T-helper 1 cell treated with Interleukin-12 subunit alpha and Interleukin-12 subunit beta and Interleukin-4 antibody, amounts not matched to agents 30 ng/mL and 1 ng/mL, for 36 hours (primary cell): Measurements from ENCODE around the gene CDC45. TPM values are rescaled to one million over a fixed set of nuclear protein-coding genes. Genes with fewer than 3 reads are reported as not detected.
"Not testable (repeated sequence)": the region's sequence is repeated elsewhere in the genome, so short reads cannot be mapped to it uniquely, and the experiment has no call there.

ENCODE experiments used
- intact Hi-C: fragments of 100-400 bp; cut with micrococcal nuclease; formaldehyde crosslinking; loops from one replicate; pipeline ENCODE4 v1.15.1; 2024
- total RNA-seq: library from RNA; stranded (reverse); gene quantifications from 2 replicates; pipeline ENCODE4 v1.2.3, GENCODE V29; 2022

CDC45 gene
- total RNA-seq, 1 donor from 2014 or later: 61.0 TPM

DNA sequence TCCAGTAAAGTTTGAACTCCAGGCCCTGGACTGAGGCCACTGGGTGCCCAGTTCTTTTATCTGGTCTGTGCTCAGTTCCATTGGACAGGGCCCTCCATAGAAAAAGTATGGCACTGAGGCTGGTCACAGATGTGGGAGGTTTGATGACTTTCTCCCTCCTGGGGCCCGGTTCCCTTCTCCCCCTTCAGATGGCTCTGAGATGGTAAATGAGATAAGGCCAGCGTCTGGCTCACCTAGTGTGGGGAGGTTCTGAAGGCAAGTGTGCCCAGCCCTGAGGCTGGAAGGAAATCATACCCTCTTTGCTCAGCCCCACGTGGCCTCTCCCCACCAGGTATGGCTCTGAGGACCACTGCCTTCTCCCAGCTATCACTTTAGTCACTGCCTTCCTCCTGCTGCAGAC, 45.9 kb downstream of the CDC45 start:
- intact Hi-C loops: no loop called here

DNA sequence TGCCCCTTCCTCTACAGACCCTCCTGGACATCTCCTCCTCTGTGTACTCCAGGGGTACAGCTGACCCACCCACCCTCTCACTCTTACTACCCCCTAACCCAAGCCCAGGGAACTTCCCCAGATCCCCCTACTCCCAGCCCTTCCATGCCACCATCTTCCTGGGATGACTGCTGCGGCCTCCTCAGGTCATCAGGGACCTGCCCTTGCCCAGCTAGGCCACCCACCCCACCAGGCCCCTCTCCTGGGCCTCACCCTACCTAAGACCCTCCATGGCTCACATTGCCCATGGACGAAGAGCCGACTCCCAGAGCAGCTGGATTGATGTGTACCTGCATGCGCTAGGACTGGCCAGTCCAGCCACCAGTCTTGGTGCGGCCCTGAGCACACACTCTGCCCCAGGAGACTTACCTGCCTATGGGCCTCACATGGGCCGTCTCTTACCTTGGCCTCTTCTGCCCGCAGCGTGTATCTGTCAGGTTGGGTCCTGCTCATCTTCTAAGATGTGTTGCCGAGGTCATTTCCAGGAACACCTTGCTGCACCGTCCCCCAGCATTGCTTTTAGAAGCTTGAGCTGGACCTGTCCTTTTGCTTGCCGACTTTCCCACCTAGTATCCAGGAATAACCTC, 46.5 kb downstream of the CDC45 start:
- intact Hi-C loops: no loop called here

DNA sequence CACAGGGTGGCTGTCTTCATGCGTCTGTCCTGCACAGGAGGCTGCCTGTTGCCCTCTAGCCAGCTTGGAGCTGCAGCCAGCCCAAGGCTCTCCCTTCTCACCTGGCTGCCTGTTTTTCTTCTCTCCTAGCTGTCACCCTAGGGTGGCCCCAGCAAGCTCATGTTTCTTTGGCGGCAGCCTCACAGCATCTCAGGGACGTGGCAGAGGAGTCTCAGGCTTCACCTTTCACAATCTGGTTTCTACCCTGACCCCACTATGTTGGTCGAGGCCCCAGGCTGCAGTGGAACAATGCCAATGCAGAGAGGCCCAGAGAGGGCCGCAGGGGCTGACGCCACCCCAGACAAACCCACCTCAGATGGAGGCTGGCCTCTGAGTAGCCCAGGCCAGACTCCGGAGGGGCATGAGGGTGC, 47.0 kb downstream of the CDC45 start:
- intact Hi-C loops: no loop called here

DNA sequence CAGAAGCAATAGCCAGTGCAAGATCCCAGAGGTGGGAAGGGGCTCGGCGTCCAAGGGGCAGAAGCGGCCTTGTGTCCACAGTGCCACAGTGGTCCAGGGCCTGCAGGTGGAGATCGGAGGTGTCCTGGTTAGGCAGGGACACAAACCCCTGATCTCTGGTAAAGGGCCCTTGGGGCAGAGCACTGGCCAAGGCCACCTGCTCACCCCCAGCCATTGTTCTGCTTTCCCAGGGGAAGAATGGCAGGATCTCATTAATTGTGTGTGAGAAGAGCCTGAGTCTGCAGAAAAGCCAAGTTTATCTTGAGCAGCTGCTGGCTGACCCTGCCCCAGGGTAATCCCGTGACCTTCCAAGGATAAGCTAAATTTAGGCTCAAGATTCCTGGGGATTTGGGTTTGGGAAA, 47.6 kb downstream of the CDC45 start:
- intact Hi-C loops: no loop called here

DNA sequence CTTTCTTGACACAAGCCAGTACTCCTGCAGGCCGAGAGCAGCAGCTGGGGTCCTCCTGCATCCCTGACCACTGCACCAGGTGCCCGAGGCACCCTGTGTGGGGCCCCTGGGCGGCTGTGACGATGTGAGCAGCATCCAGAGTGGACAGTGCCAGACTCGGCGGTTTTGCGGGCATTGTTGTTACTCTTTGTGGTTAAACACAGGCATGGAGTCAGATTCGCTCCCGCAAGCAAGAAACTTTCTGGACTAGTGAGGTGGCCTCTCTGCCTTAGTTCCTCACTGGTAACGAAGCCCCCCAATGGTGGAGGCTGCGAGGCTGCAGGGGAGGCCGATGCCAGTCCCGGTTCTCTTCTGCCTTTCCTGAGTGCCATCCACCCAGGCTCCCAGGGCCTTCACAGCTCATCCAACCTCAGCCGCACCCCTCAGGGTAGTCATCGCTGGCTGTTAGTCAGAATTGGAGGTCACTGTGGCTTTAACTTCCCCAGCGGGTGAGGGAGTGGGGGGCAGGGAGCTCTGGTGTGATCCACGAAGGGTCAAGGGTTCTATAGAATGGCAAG, 48.2 kb downstream of the CDC45 start:
- intact Hi-C loops: no loop called here

DNA sequence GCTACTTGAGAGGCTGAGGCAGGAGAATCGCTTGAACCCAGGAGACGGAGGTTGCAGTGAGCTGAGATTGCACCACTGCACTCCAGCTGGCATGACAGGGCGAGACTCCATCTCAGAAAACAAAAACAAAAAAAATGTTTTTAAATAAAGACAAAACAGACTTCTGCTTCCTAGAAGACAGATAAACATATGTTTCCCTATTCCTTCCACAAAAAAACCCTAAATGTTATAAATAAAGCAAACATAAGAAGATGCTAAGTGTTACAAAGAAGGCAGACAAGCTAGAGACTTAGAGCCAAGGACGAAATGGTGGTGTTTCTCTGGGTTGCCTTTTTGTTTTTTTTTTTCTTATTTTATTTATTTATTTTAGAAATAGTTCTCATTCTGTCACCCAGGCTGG, 50.1 kb downstream of the CDC45 start:
- intact Hi-C loops: no loop called here

DNA sequence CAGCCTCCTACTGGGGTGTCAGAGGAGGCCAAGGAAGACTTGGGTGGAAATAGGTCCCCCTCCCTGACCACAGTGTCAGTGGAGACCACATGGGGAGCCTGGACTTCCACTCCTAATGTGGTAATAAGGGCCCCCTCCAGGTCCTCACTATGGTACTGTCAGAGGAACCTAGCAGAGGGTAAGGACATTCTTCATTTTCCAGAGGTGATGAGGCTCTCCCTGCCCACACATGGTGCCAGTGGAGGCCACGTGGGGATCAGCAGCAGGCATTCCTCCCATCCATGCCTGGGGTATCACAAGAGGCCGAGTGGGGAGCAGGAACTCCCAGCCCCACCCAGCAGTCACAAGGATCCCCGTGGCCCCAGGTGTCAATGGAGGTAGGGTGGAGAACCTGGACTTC, 51.0 kb downstream of the CDC45 start:
- intact Hi-C loops: no loop called here

DNA sequence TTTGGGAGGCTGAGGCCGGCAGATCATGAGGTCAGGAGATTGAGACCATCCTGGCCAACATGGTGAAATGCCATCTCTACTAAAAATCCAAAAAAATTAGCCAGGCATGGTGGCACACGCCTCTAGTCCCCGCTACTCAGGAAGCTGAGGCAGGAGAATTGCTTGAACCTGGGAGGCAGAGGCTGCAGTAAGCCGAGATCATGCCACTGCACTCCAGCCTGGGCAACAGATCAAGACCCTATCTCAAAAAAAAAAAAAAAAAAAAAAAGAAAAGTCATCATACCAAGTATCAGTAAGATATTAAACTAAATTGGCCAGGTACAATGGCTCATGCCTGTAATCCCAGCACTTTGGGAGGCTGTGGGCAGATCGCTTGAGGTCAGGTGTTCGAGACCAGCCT, 51.6 kb downstream of the CDC45 start:
- intact Hi-C loops: not testable (repeated sequence)

DNA sequence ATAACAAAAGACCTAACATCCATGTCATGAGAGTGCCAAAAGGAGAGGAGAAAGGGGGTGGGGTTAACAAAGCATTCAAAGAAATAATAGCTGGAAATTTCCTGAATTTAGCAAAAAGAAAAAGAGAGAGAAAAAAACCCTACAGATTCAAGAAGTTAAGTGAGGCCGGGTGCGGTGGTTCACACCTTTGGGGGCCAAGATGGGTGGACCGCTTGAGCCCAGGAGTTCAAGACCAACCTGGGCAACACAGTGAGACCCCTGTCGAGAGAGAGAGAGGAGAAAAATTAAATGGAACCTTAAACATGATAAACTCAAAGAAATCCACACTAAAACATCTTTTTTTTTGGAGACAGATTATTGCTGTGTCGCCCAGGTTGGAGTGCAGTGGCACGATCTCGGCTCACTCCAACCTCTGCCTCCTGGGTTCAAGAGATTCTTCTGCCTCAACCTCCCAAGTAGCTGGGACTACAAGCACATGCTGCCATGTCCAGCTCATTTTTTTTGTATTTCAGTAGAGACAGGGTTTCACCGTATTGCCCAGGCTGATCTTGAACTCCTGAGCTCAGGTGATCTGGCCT, 53.4 kb downstream of the CDC45 start:
- intact Hi-C loops: no loop called here

DNA sequence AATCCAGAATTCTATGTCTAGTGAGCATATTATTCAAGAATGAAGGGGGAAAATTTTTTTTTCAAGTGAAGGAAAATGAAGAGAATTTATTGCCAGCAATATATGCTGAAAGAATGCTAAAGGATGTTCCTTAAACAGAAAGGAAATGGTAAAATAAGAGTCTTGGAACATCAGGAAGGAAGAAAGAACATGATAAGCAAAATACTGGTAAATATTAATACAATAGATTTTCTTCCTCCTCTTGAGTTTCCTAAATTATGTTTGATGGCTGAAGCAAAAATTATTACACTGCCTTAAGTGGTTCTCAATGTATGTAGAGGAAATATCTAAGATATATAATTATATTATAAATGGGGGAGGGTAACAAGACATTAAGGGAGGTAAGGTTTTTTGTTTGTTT, 54.1 kb downstream of the CDC45 start:
- intact Hi-C loops: no loop called here

DNA sequence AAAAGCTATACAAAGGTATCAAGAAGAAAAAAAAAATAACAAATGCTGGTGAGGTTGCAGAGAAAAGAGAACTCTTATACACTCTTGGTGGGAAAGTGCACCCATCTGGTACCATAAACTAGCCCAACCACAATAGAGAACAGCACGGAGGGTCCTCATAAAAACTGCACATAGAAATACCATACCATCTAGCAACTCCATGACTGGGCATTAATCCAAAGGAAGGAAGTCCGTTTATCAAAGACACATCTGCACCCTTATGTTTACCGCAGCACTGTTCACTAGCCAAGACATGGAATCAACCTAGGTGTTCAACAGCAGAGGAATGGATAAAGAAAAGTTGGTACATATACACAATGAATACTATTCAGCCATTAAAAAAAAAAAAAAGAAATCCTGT, 55.3 kb downstream of the CDC45 start:
- intact Hi-C loops: no loop called here

DNA sequence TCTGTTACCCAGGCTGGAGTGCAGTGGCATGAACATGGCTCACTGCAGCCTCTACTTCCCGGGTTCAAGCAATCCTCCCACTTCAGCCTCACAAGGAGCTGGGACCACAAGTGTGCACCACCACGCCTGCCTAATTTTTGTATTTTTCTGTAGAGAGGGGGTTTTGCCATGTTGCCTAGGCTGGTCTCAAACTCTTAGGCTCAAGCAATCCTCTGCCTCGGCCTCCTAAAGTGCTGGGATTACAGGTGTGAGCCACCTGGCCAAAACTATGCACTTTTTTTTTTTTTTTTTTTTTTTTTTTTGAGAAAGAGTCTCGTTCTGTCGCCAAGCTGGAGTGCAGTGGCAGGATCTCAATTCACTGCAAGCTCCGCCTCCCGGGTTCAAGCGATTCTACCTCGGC, 56.8 kb downstream of the CDC45 start:
- intact Hi-C loops: no loop called here

DNA sequence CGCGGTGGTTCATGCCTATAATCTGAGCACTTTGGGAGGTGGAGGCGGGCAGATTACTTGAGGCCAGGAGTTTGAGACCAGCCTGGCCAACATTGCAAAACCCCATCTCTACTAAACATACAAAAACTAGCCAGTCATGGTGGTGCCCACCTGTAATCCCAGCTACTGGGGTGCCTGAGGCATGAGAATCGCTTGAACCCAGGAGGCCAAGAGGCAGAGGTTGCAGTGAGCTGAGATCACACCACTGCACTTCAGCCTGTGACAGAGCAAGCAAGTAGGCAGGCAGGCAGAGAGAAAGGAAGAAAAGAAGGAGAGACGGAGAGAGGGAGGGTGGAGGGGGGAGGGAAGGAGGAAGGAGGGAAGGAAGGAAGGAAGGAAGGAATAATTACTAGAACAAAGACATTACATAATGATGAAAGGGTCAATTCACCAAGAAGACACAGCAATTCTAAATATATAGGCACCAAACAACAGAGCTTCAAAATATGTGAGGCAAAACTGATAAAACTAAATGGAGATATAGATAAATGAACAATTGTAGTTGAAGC, 58.3 kb downstream of the CDC45 start:
- intact Hi-C loops: no loop called here

DNA sequence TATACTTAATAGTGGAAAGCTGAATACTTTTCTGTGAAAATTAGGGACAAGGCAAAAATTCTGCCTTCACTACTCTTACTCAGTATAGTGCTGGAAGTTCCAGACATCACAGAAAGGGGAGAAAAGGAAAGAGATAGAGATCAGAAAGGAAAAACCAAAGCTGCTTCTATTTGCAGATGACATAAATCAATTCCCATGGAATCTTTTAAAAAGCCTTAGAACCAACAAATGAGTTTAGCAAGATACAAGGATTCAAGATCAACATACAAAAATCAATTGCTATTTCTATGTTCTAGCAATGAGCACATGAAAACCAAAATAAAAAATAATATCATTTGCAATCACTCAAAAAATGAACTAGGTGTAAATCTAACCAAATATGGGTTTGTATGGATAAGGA, 60.7 kb downstream of the CDC45 start:
- intact Hi-C loops: no loop called here

DNA sequence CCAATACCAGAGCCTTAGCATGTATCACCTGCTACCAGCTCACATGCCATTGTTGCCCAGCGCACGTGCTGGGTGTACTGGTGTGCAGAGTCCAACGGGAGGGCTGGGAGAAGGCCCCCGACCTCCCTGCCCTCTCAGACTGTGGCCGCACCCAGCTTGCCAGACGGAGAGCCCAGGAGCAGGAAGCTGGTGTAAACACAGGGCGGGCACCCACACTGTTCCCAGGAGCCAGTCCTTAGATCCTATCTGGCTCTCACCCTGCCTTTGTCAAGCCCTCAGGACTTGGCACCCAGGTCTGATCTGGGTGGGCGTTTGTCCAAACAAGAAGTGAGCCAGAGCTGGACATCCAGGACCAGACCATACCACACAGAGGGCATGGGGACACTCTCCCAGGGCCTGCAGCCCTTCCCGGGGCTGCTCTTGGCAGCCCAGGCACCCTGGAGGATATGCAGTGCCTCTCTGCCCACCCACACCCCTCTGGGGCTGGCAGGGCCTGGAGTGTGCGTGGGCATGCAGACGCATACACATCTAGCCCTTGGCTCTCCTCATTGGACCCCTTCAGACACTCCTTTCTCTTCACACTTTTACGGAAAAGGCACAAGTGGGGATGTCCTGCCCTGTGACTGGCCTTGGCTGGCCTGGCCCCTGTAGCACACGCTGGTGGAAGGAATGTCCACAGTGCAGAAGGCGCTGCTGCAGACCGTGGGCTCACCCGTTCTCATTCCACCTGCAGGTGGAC, 64.4 kb downstream of the CDC45 start:
- intact Hi-C loops: no loop called here

DNA sequence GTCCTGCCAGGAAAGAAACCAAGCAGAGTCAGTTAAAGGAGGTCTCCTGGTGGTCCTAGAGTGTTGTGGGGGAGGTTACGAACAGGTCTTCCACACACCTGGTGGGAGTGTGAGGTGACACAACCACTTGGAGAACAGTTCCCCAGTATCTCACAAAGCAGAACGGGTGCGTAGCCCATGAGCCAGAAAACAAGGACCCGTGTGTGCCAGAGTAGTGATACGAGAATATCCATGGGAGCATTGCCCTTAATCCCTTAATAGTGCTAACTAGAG, 66.2 kb downstream of the CDC45 start:
- intact Hi-C loops: no loop called here

DNA sequence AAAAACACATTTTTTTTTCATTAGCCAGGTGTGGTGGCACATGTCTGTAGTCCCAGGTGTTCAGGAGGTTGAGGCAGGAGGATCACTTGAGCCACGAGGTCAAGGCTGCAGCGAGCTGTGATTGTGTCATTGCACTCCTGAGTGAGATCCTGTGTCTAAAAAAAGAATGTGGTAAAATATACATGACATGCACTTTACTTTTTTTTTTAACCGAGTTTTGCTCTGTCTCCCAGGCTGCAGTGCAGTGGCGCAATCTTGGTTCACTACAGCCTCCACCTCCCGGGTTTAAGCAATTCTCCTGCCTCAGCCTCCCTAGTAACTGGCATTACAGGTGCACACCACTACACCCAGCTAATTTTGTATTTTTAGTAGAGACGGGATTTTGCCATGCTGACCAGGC, 67.0 kb downstream of the CDC45 start:
- intact Hi-C loops: no loop called here

DNA sequence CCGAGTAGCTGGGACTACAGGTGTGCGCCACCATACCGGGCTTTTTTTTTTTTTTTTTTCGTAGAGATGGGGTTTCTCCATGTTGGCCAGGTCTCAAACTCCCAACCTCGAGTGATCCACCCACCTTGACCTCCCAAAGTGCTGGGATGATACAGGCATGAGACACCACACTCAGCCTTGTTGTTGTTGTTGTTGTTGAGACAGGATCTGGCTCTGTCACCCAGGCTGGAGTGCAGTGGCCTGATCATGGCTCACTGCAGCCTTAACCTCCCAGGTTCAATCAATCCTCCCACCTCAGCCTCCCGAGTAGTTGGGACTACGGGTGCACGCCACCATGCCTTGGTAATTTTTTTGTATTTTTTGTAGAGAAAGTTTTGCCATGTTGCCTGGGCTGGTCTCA, 67.9 kb downstream of the CDC45 start:
- intact Hi-C loops: no loop called here

DNA sequence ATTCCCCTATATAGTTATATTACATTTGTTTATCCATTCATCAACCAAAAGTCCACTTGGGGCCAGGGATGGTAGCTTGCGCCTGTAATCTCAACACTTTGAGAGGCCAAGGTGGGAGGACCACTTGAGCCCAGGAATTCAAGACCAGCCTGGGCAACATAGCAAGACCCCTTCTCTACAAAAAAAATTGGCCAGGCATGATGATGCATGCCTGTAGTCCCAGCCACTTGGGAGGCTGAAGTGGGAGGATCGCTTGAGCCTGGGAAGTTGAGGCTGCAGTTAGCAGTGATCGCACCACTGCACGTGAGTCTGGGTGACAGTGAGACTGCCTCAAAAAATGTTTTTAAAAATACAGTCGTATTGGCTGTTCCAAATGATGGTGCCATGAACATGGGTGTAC, 68.7 kb downstream of the CDC45 start:
- intact Hi-C loops: not testable (repeated sequence)

DNA sequence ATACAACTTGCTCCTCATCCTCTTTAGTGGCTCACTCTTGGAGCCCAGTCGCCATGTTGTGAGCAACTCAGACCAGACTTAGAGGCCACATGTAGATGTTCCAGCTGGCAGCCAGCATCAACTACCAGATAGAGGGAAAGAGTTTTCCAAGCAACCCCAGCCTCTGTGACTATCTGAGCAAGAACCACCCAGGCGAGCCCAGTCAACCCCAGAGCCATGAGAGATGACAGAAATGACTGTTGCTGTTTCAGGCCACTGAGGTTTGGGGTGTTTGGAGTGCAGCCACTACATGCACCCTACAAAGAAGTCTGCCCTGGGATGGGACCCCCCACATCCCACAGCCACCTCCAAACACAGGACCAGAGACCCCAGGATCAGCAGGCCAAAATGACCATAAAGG, 69.2 kb downstream of the CDC45 start:
- intact Hi-C loops: no loop called here

DNA sequence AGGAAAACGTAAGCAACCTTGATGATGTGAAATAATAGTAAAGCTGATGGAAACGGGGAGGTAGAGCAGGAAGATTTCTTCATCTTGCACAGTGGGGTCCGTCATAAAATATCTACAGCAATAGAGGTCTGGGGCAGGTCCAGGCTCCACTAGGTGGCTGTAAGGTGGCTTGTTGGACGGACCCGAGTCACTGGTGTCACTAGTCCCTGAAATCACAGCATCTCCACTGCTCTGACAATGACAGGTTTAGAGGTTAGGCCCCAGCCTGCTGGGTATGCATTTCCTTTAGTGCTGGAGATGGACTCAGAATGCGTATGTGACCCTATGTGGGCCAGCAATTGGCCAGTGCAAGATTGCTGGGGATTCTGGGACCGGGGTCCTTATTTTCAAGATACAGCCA, 69.7 kb downstream of the CDC45 start:
- intact Hi-C loops: no loop called here

DNA sequence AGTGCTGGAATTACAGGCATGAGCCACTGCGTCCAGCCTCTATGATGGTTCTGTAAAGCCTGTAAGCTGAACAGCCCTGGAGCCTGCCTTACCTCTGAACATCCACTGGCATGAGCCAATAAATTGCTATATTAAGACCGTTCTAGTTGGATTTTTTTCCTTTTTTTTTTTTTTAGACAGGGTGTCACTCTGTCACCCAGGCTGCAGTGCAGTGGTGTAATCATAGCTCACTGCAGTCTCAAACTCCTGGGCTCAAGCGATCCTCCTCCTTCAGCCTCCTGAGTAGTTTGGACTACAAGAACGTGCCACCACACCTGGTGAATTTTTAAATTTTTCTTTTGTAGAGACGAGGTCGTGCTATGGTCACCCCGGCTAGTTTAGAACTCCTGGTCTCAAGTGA, 70.7 kb downstream of the CDC45 start:
- intact Hi-C loops: no loop called here

DNA sequence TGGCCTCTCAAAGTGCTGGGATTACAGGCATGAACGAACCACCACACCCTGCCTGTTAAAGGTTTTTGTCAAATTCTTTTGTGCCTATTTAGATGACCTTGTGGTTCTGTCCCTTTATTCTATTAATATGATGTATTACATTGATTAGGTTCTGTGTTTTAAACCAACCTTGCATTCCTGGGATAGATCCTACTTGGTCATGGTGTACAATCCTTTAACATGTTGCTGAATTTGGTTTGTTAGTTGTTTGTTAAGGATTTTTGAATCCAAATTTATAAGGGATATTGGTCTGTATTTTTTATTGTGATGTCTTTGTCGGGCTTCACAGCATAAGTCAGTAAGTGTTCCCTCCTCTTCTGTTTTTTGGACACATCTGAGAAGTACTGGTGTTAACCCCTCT, 73.5 kb downstream of the CDC45 start:
- intact Hi-C loops: no loop called here
